NCI-H774 (cell line): ENCODE data around the gene BDH1.

ENCODE experiments used
- DNase-seq: peaks from one replicate; lab custom pipeline; 2025; lab: John Stamatoyannopoulos, UW

Gene BDH1

GRCh38 chr3:197460639-197461038 is 95.1 kb downstream of the BDH1 start:
- no peak for DNase-seq

GRCh38 chr3:197460002-197460401 is 95.8 kb downstream of the BDH1 start:
- no peak for DNase-seq
